Vagina (tissue), 2 donors: ENCODE measurements around the gene APOBEC3F.
"Not testable (repeated sequence)": the region's sequence is repeated elsewhere in the genome, so short reads cannot be mapped to it uniquely, and the experiment has no call there.

ENCODE experiments used
- POLR2A ChIP-seq, 2 donors: fragments of 450-650 bp; IDR thresholded peaks; one replicate each; pipeline ENCODE4 v1.6.1; 2017; ENCODE audit warnings: antibody characterized with exemption in 2 of 2, mild to moderate bottlenecking in 2 of 2, moderate library complexity in 2 of 2
- POLR2AphosphoS5 ChIP-seq, 2 donors: sonication (generic); formaldehyde crosslinking; IDR thresholded peaks; one replicate each; pipeline ENCODE4 v1.9.0; 2017; ENCODE audit warnings: antibody characterized with exemption in 2 of 2, mild to moderate bottlenecking in 2 of 2, low read depth in 1 of 2; ENCODE audit not compliant: insufficient read depth in 1 of 2
- TF ChIP-seq, protein P1 (sequence below), 3 experiments: fragments of 450-650 bp in 2 of 3; fragments of 200-600 bp in 1 of 3; sonication (generic) in 1 of 3; IDR thresholded peaks; one replicate each; pipeline ENCODE4 v1.5.1; 2017 to 2019; ENCODE audit warnings: antibody characterized with exemption in 3 of 3, mild to moderate bottlenecking in 2 of 3, moderate library complexity in 2 of 3

GRCh38 chr22:39014723-39015121, 25.9 kb upstream of the APOBEC3F start:
- not testable (repeated sequence) for TF ChIP-seq POLR2AphosphoS5 (IDR thresholded peaks at IDR 0.05; ENCODE audit: insufficient read depth in 1 of 2, low read depth in 1 of 2); POLR2A (IDR thresholded peaks at IDR 0.05)
- TF ChIP-seq, protein P1, sequence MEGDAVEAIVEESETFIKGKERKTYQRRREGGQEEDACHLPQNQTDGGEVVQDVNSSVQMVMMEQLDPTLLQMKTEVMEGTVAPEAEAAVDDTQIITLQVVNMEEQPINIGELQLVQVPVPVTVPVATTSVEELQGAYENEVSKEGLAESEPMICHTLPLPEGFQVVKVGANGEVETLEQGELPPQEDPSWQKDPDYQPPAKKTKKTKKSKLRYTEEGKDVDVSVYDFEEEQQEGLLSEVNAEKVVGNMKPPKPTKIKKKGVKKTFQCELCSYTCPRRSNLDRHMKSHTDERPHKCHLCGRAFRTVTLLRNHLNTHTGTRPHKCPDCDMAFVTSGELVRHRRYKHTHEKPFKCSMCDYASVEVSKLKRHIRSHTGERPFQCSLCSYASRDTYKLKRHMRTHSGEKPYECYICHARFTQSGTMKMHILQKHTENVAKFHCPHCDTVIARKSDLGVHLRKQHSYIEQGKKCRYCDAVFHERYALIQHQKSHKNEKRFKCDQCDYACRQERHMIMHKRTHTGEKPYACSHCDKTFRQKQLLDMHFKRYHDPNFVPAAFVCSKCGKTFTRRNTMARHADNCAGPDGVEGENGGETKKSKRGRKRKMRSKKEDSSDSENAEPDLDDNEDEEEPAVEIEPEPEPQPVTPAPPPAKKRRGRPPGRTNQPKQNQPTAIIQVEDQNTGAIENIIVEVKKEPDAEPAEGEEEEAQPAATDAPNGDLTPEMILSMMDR (IDR thresholded peaks at IDR 0.05): not testable (repeated sequence)
